Tibial nerve (tissue), 3 donors: Measurements from ENCODE around the gene TNFRSF19.

Source experiments
- POLR2A ChIP-seq, 2 donors: fragments of 450-650 bp; IDR thresholded peaks; one replicate each; pipeline ENCODE4 v1.6.1; 2017; ENCODE audit warnings: antibody characterized with exemption in 2 of 2, mild to moderate bottlenecking in 2 of 2, moderate library complexity in 2 of 2
- TF ChIP-seq, protein P1 (sequence below), 5 experiments: fragments of 200-600 bp in 3 of 5; fragments of 450-650 bp in 2 of 5; sonication (generic) in 3 of 5; IDR thresholded peaks; one replicate each; pipeline ENCODE4 v1.5.1; 2016 to 2019; ENCODE audit warnings: antibody characterized with exemption in 5 of 5, mild to moderate bottlenecking in 3 of 5, moderate library complexity in 2 of 5

GRCh38 chr13:23613596-23613995, 43.4 kb downstream of the TNFRSF19 start:
- TF ChIP-seq, protein P1, sequence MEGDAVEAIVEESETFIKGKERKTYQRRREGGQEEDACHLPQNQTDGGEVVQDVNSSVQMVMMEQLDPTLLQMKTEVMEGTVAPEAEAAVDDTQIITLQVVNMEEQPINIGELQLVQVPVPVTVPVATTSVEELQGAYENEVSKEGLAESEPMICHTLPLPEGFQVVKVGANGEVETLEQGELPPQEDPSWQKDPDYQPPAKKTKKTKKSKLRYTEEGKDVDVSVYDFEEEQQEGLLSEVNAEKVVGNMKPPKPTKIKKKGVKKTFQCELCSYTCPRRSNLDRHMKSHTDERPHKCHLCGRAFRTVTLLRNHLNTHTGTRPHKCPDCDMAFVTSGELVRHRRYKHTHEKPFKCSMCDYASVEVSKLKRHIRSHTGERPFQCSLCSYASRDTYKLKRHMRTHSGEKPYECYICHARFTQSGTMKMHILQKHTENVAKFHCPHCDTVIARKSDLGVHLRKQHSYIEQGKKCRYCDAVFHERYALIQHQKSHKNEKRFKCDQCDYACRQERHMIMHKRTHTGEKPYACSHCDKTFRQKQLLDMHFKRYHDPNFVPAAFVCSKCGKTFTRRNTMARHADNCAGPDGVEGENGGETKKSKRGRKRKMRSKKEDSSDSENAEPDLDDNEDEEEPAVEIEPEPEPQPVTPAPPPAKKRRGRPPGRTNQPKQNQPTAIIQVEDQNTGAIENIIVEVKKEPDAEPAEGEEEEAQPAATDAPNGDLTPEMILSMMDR (IDR thresholded peaks at IDR 0.05) = no peak
- no peak for TF ChIP-seq POLR2A (IDR thresholded peaks at IDR 0.05)
